GM21528 (cell line): ENCODE results near the gene FAM163A.

ENCODE experiments used
- ATAC-seq: cut with Tn5 transposase; IDR thresholded peaks from one replicate; pipeline ENCODE4 v1.9.1; 2021; ENCODE audit warnings: mild to moderate bottlenecking, moderate library complexity; ENCODE audit not compliant: unreplicated experiment, low FRiP score

Gene FAM163A

GRCh38 chr1:179748772-179749171, 5.7 kb downstream of the FAM163A start:
- ATAC-seq, result no peak

- no peak for ATAC-seq
Observed at GRCh38 chr1:179750630-179751029, 7.5 kb downstream of the FAM163A start.

- no peak for ATAC-seq
Observed at GRCh38 chr1:179753061-179753460, 10.0 kb downstream of the FAM163A start.

- no peak for ATAC-seq
Observed at GRCh38 chr1:179754041-179754624, 11.0 kb downstream of the FAM163A start.

GRCh38 chr1:179757933-179758332, 14.8 kb downstream of the FAM163A start:
- no peak for ATAC-seq

- ATAC-seq, result no peak
Observed at GRCh38 chr1:179760521-179760920, 17.4 kb downstream of the FAM163A start.

- ATAC-seq, result no peak
Observed at GRCh38 chr1:179761296-179761695, 18.2 kb downstream of the FAM163A start.

- no peak for ATAC-seq
Observed at GRCh38 chr1:179761846-179762640, 19.0 kb downstream of the FAM163A start.

GRCh38 chr1:179767177-179767581, 24.1 kb downstream of the FAM163A start:
- ATAC-seq, result no peak

- no peak for ATAC-seq
Observed at GRCh38 chr1:179767996-179768395, 24.9 kb downstream of the FAM163A start.

GRCh38 chr1:179770887-179771502, 27.9 kb downstream of the FAM163A start:
- no peak for ATAC-seq

- ATAC-seq, result no peak
Observed at GRCh38 chr1:179773264-179773663, 30.2 kb downstream of the FAM163A start.

GRCh38 chr1:179774000-179774399, 30.9 kb downstream of the FAM163A start:
- ATAC-seq, result no peak

GRCh38 chr1:179774566-179774965, 31.5 kb downstream of the FAM163A start:
- no peak for ATAC-seq

GRCh38 chr1:179775009-179775408, 31.9 kb downstream of the FAM163A start:
- no peak for ATAC-seq

- ATAC-seq, result no peak
Observed at GRCh38 chr1:179776831-179777230, 33.7 kb downstream of the FAM163A start.

GRCh38 chr1:179777731-179778130, 34.6 kb downstream of the FAM163A start:
- no peak for ATAC-seq

- no peak for ATAC-seq
Observed at GRCh38 chr1:179779645-179780272, 36.7 kb downstream of the FAM163A start.

- ATAC-seq, result no peak
Observed at GRCh38 chr1:179781962-179782361, 38.9 kb downstream of the FAM163A start.

GRCh38 chr1:179785031-179785431, 41.9 kb downstream of the FAM163A start:
- ATAC-seq, result no peak

GRCh38 chr1:179785728-179786127, 42.6 kb downstream of the FAM163A start:
- ATAC-seq, result no peak
